Mesenchymal stem cell (in vitro differentiated cells and primary cell): ENCODE results near the gene ZNF521.
A peak's percentile ranks its signal among the peaks of the same experiment; 100 is the strongest.

Experiments used
- DNase-seq: peaks from one replicate; pipeline ENCODE4 v3.0.0-alpha.2; 2013
- H2AFZ ChIP-seq: one replicate; pipeline ENCODE4 v1.6.1; 2013; ENCODE audit warnings: low read depth, mild to moderate bottlenecking, control low read depth, inconsistent platforms, low read length, moderate library complexity
- H2AK5ac ChIP-seq: 2 replicates; pipeline ENCODE4 v1.6.1; 2013; ENCODE audit warnings: low read length, moderate library complexity, mild to moderate bottlenecking, inconsistent platforms; ENCODE audit not compliant: severe bottlenecking
- H2BK120ac ChIP-seq: one replicate; pipeline ENCODE4 v1.6.1; 2013; ENCODE audit warnings: low read depth, mild to moderate bottlenecking, inconsistent platforms, low read length, moderate library complexity
- H2BK12ac ChIP-seq, 2 experiments: one replicate each; pipeline ENCODE4 v1.6.1; 2013; ENCODE audit warnings: inconsistent platforms in 2 of 2, low read length in 2 of 2, mild to moderate bottlenecking in 2 of 2, moderate library complexity in 2 of 2, control low read depth in 1 of 2
- H2BK15ac ChIP-seq: one replicate; pipeline ENCODE4 v1.6.1; 2013; ENCODE audit warnings: mild to moderate bottlenecking, low read depth, inconsistent platforms; ENCODE audit not compliant: poor library complexity, severe bottlenecking
- H2BK5ac ChIP-seq: 2 replicates; pipeline ENCODE4 v1.6.1; 2013; ENCODE audit warnings: low read depth, mild to moderate bottlenecking, low read length, control low read depth, inconsistent platforms; ENCODE audit not compliant: poor library complexity, severe bottlenecking
- H3K14ac ChIP-seq, 2 experiments: one replicate each; pipeline ENCODE4 v1.6.1; 2013; ENCODE audit warnings: inconsistent platforms in 2 of 2, low read length in 2 of 2, control low read depth in 1 of 2, mild to moderate bottlenecking in 1 of 2, moderate library complexity in 1 of 2
- H3K18ac ChIP-seq, 2 experiments: one replicate each; pipeline ENCODE4 v1.6.1; 2013; ENCODE audit warnings: inconsistent platforms in 2 of 2, low read length in 2 of 2, control low read depth in 1 of 2, low read depth in 1 of 2, mild to moderate bottlenecking in 1 of 2
- H3K23ac ChIP-seq, 2 experiments: one replicate each; pipeline ENCODE4 v1.6.1; 2013; ENCODE audit warnings: inconsistent platforms in 2 of 2, low read length in 2 of 2, mild to moderate bottlenecking in 2 of 2, moderate library complexity in 2 of 2, control low read depth in 1 of 2
- H3K27ac ChIP-seq: 2 replicates; pipeline ENCODE4 v1.5.1; 2013; ENCODE audit warnings: mild to moderate bottlenecking, moderate library complexity, low read length, control low read depth, inconsistent platforms; ENCODE audit not compliant: poor library complexity, severe bottlenecking
- H3K27me3 ChIP-seq, 2 experiments: 2 replicates each; pipeline versions ENCODE4 v1.6.1 to v1.7.0; 2013; ENCODE audit warnings: low read length in 2 of 2, mild to moderate bottlenecking in 2 of 2, moderate library complexity in 2 of 2, control low read depth in 1 of 2, inconsistent platforms in 1 of 2; ENCODE audit not compliant: control insufficient read depth in 1 of 2, insufficient read depth in 1 of 2
- H3K36me3 ChIP-seq, 2 experiments: 2 replicates each; pipeline versions ENCODE4 v1.6.1 to v1.7.0; 2013; ENCODE audit warnings: low read length in 2 of 2, control low read depth in 1 of 2, inconsistent platforms in 1 of 2, low read depth in 1 of 2, mild to moderate bottlenecking in 1 of 2; ENCODE audit not compliant: insufficient read depth in 2 of 2, control insufficient read depth in 1 of 2
- H3K4ac ChIP-seq, 2 experiments: one replicate each; pipeline ENCODE4 v1.6.1; 2013; ENCODE audit warnings: inconsistent platforms in 2 of 2, low read length in 2 of 2, mild to moderate bottlenecking in 2 of 2, moderate library complexity in 2 of 2, control low read depth in 1 of 2, low read depth in 1 of 2
- H3K4me1 ChIP-seq: 2 replicates; pipeline ENCODE4 v1.6.1; 2013; ENCODE audit warnings: low read depth, low read length, control low read depth; ENCODE audit not compliant: control insufficient read depth, insufficient read depth
- H3K4me2 ChIP-seq: 2 replicates; pipeline ENCODE4 v1.6.1; 2013; ENCODE audit warnings: low read length, mild to moderate bottlenecking, inconsistent platforms; ENCODE audit not compliant: poor library complexity, severe bottlenecking
- H3K4me3 ChIP-seq, 2 experiments: 2 replicates each; pipeline versions ENCODE4 v1.5.1 to v1.7.0; 2013; ENCODE audit warnings: low read length in 2 of 2, mild to moderate bottlenecking in 2 of 2, control low read depth in 1 of 2, low read depth in 1 of 2; ENCODE audit not compliant: insufficient read depth in 1 of 2
- H3K79me1 ChIP-seq: replicated peaks from 2 replicates; pipeline ENCODE4 v1.6.1; 2013; ENCODE audit warnings: mild to moderate bottlenecking, control low read depth, low read length, inconsistent platforms; ENCODE audit not compliant: poor library complexity, severe bottlenecking
- H3K9ac ChIP-seq: 2 replicates; pipeline ENCODE4 v1.7.0; 2013; ENCODE audit warnings: mild to moderate bottlenecking, low read length, moderate library complexity
- H3K9me3 ChIP-seq: 2 replicates; pipeline ENCODE4 v1.7.0; 2013; ENCODE audit warnings: mild to moderate bottlenecking, low read length; ENCODE audit not compliant: control insufficient read depth
- H4K8ac ChIP-seq: one replicate; pipeline ENCODE4 v1.6.1; 2013; ENCODE audit warnings: inconsistent platforms, mild to moderate bottlenecking, low read length, moderate library complexity
- H4K91ac ChIP-seq: one replicate; pipeline ENCODE4 v1.6.1; 2013; ENCODE audit warnings: mild to moderate bottlenecking, low read length, inconsistent platforms
- WGBS: methylation state at CpG from one replicate; pipeline ENCODE4 v1.1.7; 2013; ENCODE audit warnings: mixed read lengths; 5-methylcytosine and 5-hydroxymethylcytosine counted together

Gene ZNF521

GRCh38 chr18:25284861-25285550 lies 67.0 kb downstream of the ZNF521 start:
- WGBS: 73% methylated on average over 10 of the region's 10 CpGs
- Histone ChIP-seq H3K4ac (no peak overlapping the region), H3K9ac (peak overlapping the region; percentile 94)

GRCh38 chr18:25284281-25284680 lies 67.7 kb downstream of the ZNF521 start:
- H3K18ac ChIP-seq: no peak overlapping the region

More at GRCh38 chr18:25284861-25285550, 67.0 kb downstream of the ZNF521 start:
- no peak overlapping the region for H2AK5ac ChIP-seq
- no peak overlapping the region for H4K91ac ChIP-seq
- DNase-seq: peak; percentile 77
- H3K27ac ChIP-seq: no peak overlapping the region
- no peak overlapping the region for H3K4me2 ChIP-seq
- no peak overlapping the region for H3K23ac ChIP-seq
- peak overlapping the region in 1 of 2 experiments; percentile 72 for H3K4me3 ChIP-seq
- H3K36me3 ChIP-seq: peaks cover 0 to 3% of the 10 kb centered on the region in 2 experiments
- H3K27me3 ChIP-seq: no peaks in the 10 kb centered on the region
- no peak overlapping the region for H2BK5ac ChIP-seq
- peak overlapping the region in 1 of 2 experiments; percentile 3 for H3K18ac ChIP-seq
- H3K9me3 ChIP-seq: no peaks in the 10 kb centered on the region
- H2BK15ac ChIP-seq: no peak overlapping the region
- no peak overlapping the region for H2AFZ ChIP-seq
- no peak overlapping the region for H2BK120ac ChIP-seq
- H2BK12ac ChIP-seq: no peak overlapping the region
- H4K8ac ChIP-seq: no peak overlapping the region
- H3K79me1 ChIP-seq: peaks cover 33% of the 10 kb centered on the region
- H3K4me1 ChIP-seq: peaks cover 4% of the 10 kb centered on the region
- H3K14ac ChIP-seq: no peak overlapping the region

GRCh38 chr18:25283781-25284180 lies 68.2 kb downstream of the ZNF521 start:
- H3K27ac ChIP-seq: no peak overlapping the region
- peak overlapping the region in 1 of 2 experiments; percentile 58 for H3K4ac ChIP-seq
- peak overlapping the region; percentile 94 for H3K9ac ChIP-seq
- no peak overlapping the region for H2BK5ac ChIP-seq
- peak overlapping the region in 1 of 2 experiments; percentile 52 for H2BK12ac ChIP-seq
- WGBS: 78% methylated on average over 2 of the region's 2 CpGs
- no peak overlapping the region for H2BK15ac ChIP-seq
- peaks cover 35% of the 10 kb centered on the region for H3K79me1 ChIP-seq
- H3K4me3 ChIP-seq: peak overlapping the region in 1 of 2 experiments; percentile 72
- H3K36me3 ChIP-seq: peaks cover 0 to 3% of the 10 kb centered on the region in 2 experiments
- H3K23ac ChIP-seq: no peak overlapping the region
- peaks cover 5% of the 10 kb centered on the region for H3K4me1 ChIP-seq
- no peak overlapping the region for H2AFZ ChIP-seq
- peak overlapping the region; percentile 83 for H4K8ac ChIP-seq
- no peak overlapping the region for H3K4me2 ChIP-seq
- H2BK120ac ChIP-seq: no peak overlapping the region
- H3K27me3 ChIP-seq: no peaks in the 10 kb centered on the region
- no peaks in the 10 kb centered on the region for H3K9me3 ChIP-seq
- H3K14ac ChIP-seq: no peak overlapping the region
- no peak overlapping the region for H4K91ac ChIP-seq
- peak overlapping the region; percentile 53 to 55 for H3K18ac ChIP-seq
- no peak for DNase-seq
- H2AK5ac ChIP-seq: no peak overlapping the region

More at GRCh38 chr18:25284281-25284680, 67.7 kb downstream of the ZNF521 start:
- Histone ChIP-seq H3K9ac (peak overlapping the region; percentile 94), H3K4me1 (peaks cover 5% of the 10 kb centered on the region), H3K79me1 (peaks cover 35% of the 10 kb centered on the region), H3K36me3 (peaks cover 0 to 3% of the 10 kb centered on the region in 2 experiments), H3K23ac (no peak overlapping the region), H4K8ac (no peak overlapping the region), H2BK15ac (no peak overlapping the region), H3K4me2 (no peak overlapping the region), H3K9me3 (no peaks in the 10 kb centered on the region), H2BK120ac (no peak overlapping the region), H2BK5ac (no peak overlapping the region), H3K27me3 (no peaks in the 10 kb centered on the region), H2AK5ac (no peak overlapping the region), H4K91ac (no peak overlapping the region), H2AFZ (no peak overlapping the region), H3K4ac (no peak overlapping the region), H3K4me3 (peak overlapping the region in 1 of 2 experiments; percentile 72), H3K27ac (no peak overlapping the region), H2BK12ac (no peak overlapping the region), H3K14ac (no peak overlapping the region)
- DNase-seq: no peak
- 84% methylated on average over 7 of the region's 7 CpGs for WGBS

- H3K4me2 ChIP-seq: no peak overlapping the region
- H3K36me3 ChIP-seq: peaks cover 0 to 3% of the 10 kb centered on the region in 2 experiments
- peak overlapping the region; percentile 94 for H3K9ac ChIP-seq
- H2AK5ac ChIP-seq: no peak overlapping the region
- no peak overlapping the region for H2BK12ac ChIP-seq
- no peak overlapping the region for H3K27ac ChIP-seq
- no peaks in the 10 kb centered on the region for H3K27me3 ChIP-seq
- H3K4me3 ChIP-seq: peak overlapping the region in 1 of 2 experiments; percentile 72
- H3K9me3 ChIP-seq: no peaks in the 10 kb centered on the region
- H4K8ac ChIP-seq: no peak overlapping the region
- no peak overlapping the region for H2AFZ ChIP-seq
- no peak for DNase-seq
- H2BK120ac ChIP-seq: no peak overlapping the region
- peak overlapping the region in 1 of 2 experiments; percentile 5 for H3K18ac ChIP-seq
- H2BK15ac ChIP-seq: no peak overlapping the region
- peaks cover 34% of the 10 kb centered on the region for H3K79me1 ChIP-seq
- H2BK5ac ChIP-seq: no peak overlapping the region
- 82% methylated on average over 3 of the region's 4 CpGs for WGBS
- no peak overlapping the region for H3K23ac ChIP-seq
- H3K4me1 ChIP-seq: peaks cover 7% of the 10 kb centered on the region
- H4K91ac ChIP-seq: no peak overlapping the region
- no peak overlapping the region for H3K14ac ChIP-seq
- no peak overlapping the region for H3K4ac ChIP-seq
Observed at GRCh38 chr18:25282896-25283703, 68.9 kb downstream of the ZNF521 start.
